K562 (cell line): ENCODE results near the gene CCDC167. TPM values are rescaled to one million over a fixed set of nuclear protein-coding genes. Genes with fewer than 3 reads are reported as not detected.

ENCODE experiments used
- ARHGAP35 ChIP-seq: fragments of 450-650 bp; IDR thresholded peaks from 2 replicates; pipeline ENCODE4 v1.6.1; 2018; ENCODE audit not compliant: partially characterized antibody
- ARID3B ChIP-seq: fragments of 250-450 bp; sonication (Bioruptor Pico); IDR thresholded peaks from 2 replicates; pipeline ENCODE4 v1.4.0; 2020; ENCODE audit warnings: borderline replicate concordance
- CTBP1 ChIP-seq: fragments of 450-650 bp; IDR thresholded peaks from 2 replicates; pipeline ENCODE4 v1.6.1; 2016; ENCODE audit warnings: borderline replicate concordance
- GABPB1 ChIP-seq: sonication (generic); formaldehyde crosslinking; IDR thresholded peaks from 2 replicates; pipeline ENCODE4 v1.8.0; 2022; ENCODE audit warnings: mild to moderate bottlenecking, missing genetic modification reagents
- MBD2 ChIP-seq: sonication (generic); IDR thresholded peaks from 2 replicates; pipeline ENCODE4 v1.6.1; 2016; ENCODE audit warnings: low read depth, borderline replicate concordance
- MGA ChIP-seq: fragments of 450-650 bp; IDR thresholded peaks from 2 replicates; pipeline ENCODE4 v1.6.1; 2016; ENCODE audit warnings: mild to moderate bottlenecking, moderate library complexity
- PHB2 ChIP-seq: fragments of 450-650 bp; IDR thresholded peaks from 2 replicates; pipeline ENCODE4 v1.6.1; 2017; ENCODE audit warnings: low read depth
- RFX5 ChIP-seq: IDR thresholded peaks from 2 replicates; pipeline ENCODE4 v1.6.1; 2011; ENCODE audit warnings: low read depth, mild to moderate bottlenecking, improper control_type of control experiment, low read length
- ZKSCAN1 ChIP-seq: fragments of 150-350 bp; IDR thresholded peaks from 2 replicates; pipeline ENCODE4 v1.6.1; 2016; ENCODE audit warnings: low read depth, low read length
- ZMIZ1 ChIP-seq, 2 experiments: fragments of 150-350 bp in 1 of 2; IDR thresholded peaks; 2 replicates each; pipeline ENCODE4 v1.6.1; 2012 to 2016; ENCODE audit warnings: low read depth in 2 of 2, low read length in 2 of 2, mild to moderate bottlenecking in 1 of 2, moderate library complexity in 1 of 2
- ZNF780A ChIP-seq: fragments of 250-450 bp; sonication (Bioruptor Pico); IDR thresholded peaks from 2 replicates; pipeline ENCODE4 v1.5.0; 2021; ENCODE audit warnings: mild to moderate bottlenecking
- polyA plus RNA-seq, 8 experiments: library from polyadenylated mRNA; depleted of rRNA in 4 of 8; stranded (reverse) in 5 of 8; unstranded in 3 of 8; fragments of >200 nt; fragmentation: Nextera tagmentation in 2 of 8; fragmentation: Illumina TruSeq in 1 of 8; extraction: Ambion mirVana in 2 of 8; extraction: Trizol in 1 of 8; gene quantifications; 2 replicates each; pipeline versions ENCODE4 v1.2.1 to v1.2.3, GENCODE V29; 2011 to 2014; ENCODE audit warnings: inconsistent platforms in 1 of 8, missing spikeins in 1 of 8
- total RNA-seq, 7 experiments: library from RNA; depleted of rRNA in 6 of 7; stranded (reverse); fragments of >200 nt in 6 of 7; fragmentation: Illumina TruSeq in 2 of 7; extraction: Trizol in 2 of 7; gene quantifications; 2 replicates each; pipeline versions ENCODE4 v1.2.1 to v1.2.3, GENCODE V29; 2011 to 2021; ENCODE audit warnings: low replicate concordance in 1 of 7

The CCDC167 gene
- total and polyA plus RNA-seq, 9 of the 15 experiments (the other 6 are each of a cell fraction or from before 2014, with no cell fraction given) = 26.0 to 114 (median 45.2) TPM

GRCh38 chr6:37459981-37460800, 39.5 kb downstream of the CCDC167 start (continued):
- TF ChIP-seq ARID3B (CRISPR knock-in tag) (no peak), MBD2 (peak; percentile 76), MGA (no peak), ZNF780A (CRISPR knock-in tag) (no peak), CTBP1 (peak; percentile 92), ZMIZ1 (IDR thresholded peaks at IDR 0.05; ENCODE audit: low read depth in 2 of 2, low read length in 2 of 2) (peak in 1 of 2 experiments; percentile 95; a peak in 2 of 4 replicates), RFX5 (peak; percentile 88), ARHGAP35 (no peak), GABPB1 (CRISPR knock-in tag) (peak; percentile 61; the same call in 1 of the 2 replicates), PHB2 (peak; percentile 89), ZKSCAN1 (peak; percentile 86)
